ENCODE results near the gene HOXD11.

The HOXD11 gene

GRCh38 chr2:176081376-176081836 is 25.7 kb upstream of the HOXD11 start:
- DNase-seq (ENCODE audit: low read depth in 2 of 2) = no peak

GRCh38 chr2:176081837-176082524 is 25.1 kb upstream of the HOXD11 start:
- no peak for DNase-seq (ENCODE audit: low read depth in 2 of 2)

- DNase-seq (ENCODE audit: low read depth in 2 of 2) = no peak
Observed at GRCh38 chr2:176082525-176082823, 24.6 kb upstream of the HOXD11 start.

GRCh38 chr2:176082824-176083751 is 24.0 kb upstream of the HOXD11 start:
- no peak for DNase-seq (ENCODE audit: low read depth in 2 of 2)

GRCh38 chr2:176083796-176084261 is 23.3 kb upstream of the HOXD11 start, which contains the start of gene EVX2:
EVX2 (minus strand) TSS chr2:176083962; CDS start chr2:176083776, 186 bp downstream.
- no peak for DNase-seq (ENCODE audit: low read depth in 2 of 2)

GRCh38 chr2:176084611-176085119 is 22.4 kb upstream of the HOXD11 start:
- DNase-seq (ENCODE audit: low read depth in 2 of 2) = no peak

- no peak for DNase-seq (ENCODE audit: low read depth in 2 of 2)
Observed at GRCh38 chr2:176085120-176085788, 21.8 kb upstream of the HOXD11 start.

- no peak for DNase-seq (ENCODE audit: low read depth in 2 of 2)
Observed at GRCh38 chr2:176085861-176086771, 21.0 kb upstream of the HOXD11 start.

GRCh38 chr2:176087330-176088047 is 19.6 kb upstream of the HOXD11 start:
- no peak for DNase-seq (ENCODE audit: low read depth in 2 of 2)

- no peak for DNase-seq (ENCODE audit: low read depth in 2 of 2)
Observed at GRCh38 chr2:176088048-176088936, 18.8 kb upstream of the HOXD11 start.

- DNase-seq (ENCODE audit: low read depth in 2 of 2) = no peak
Observed at GRCh38 chr2:176088937-176089842, 17.9 kb upstream of the HOXD11 start.

GRCh38 chr2:176089843-176090395 is 17.2 kb upstream of the HOXD11 start:
- no peak for DNase-seq (ENCODE audit: low read depth in 2 of 2)

GRCh38 chr2:176090862-176091261 is 16.2 kb upstream of the HOXD11 start:
- no peak for DNase-seq (ENCODE audit: low read depth in 2 of 2)

- DNase-seq (ENCODE audit: low read depth in 2 of 2) = no peak
Observed at GRCh38 chr2:176091329-176092258, 15.5 kb upstream of the HOXD11 start.

- no peak for DNase-seq (ENCODE audit: low read depth in 2 of 2)
Observed at GRCh38 chr2:176092270-176093144, 14.6 kb upstream of the HOXD11 start, which contains the start of gene HOXD13. HOXD13 (plus strand) TSS chr2:176092721; CDS start chr2:176092891, 170 bp downstream.

Data from stimulated activated CD4-positive, alpha-beta T cell treated with anti-CD3 and anti-CD28 coated beads, Interleukin-1b, Interleukin-23, amount 100 ng/mL, for 4 hours (primary cell).